Vagina (tissue), 2 donors: Measurements from ENCODE around the gene COX4I2. TPM values are rescaled to one million over a fixed set of nuclear protein-coding genes. Genes with fewer than 3 reads are reported as not detected.

Experiments
- DNase-seq, 2 donors: peaks; one replicate each; pipeline ENCODE4 v3.0.0-alpha.2; 2017; ENCODE audit errors: extremely low spot score in 2 of 2
- H3K27ac ChIP-seq: fragments of 200-600 bp; sonication (generic); one replicate; pipeline ENCODE4 v1.5.1; 2019
- H3K27me3 ChIP-seq: fragments of 200-600 bp; sonication (generic); one replicate; pipeline ENCODE4 v1.5.1; 2019
- H3K36me3 ChIP-seq, 2 donors: fragments of 200-600 bp; sonication (generic); one replicate each; pipeline ENCODE4 v1.5.1; 2017 to 2019
- H3K4me1 ChIP-seq: fragments of 200-600 bp; sonication (generic); one replicate; pipeline ENCODE4 v1.5.1; 2019
- H3K4me3 ChIP-seq, 2 donors: fragments of 200-600 bp; sonication (generic); 1 replicate in 1 of 2; 2 replicates in 1 of 2; pipeline ENCODE4 v1.5.1; 2016 to 2019
- H3K9me3 ChIP-seq: fragments of 200-600 bp; sonication (generic); one replicate; pipeline ENCODE4 v1.5.1; 2019
- POLR2A ChIP-seq, 2 donors: fragments of 450-650 bp; IDR thresholded peaks; one replicate each; pipeline ENCODE4 v1.6.1; 2017; ENCODE audit warnings: antibody characterized with exemption in 2 of 2, mild to moderate bottlenecking in 2 of 2, moderate library complexity in 2 of 2
- POLR2AphosphoS5 ChIP-seq, 2 donors: sonication (generic); formaldehyde crosslinking; IDR thresholded peaks; one replicate each; pipeline ENCODE4 v1.9.0; 2017; ENCODE audit warnings: antibody characterized with exemption in 2 of 2, mild to moderate bottlenecking in 2 of 2, low read depth in 1 of 2; ENCODE audit not compliant: insufficient read depth in 1 of 2
- intact Hi-C: fragments of 100-400 bp; cut with DNase I; formaldehyde crosslinking; loops from one replicate; pipeline ENCODE4 v1.15.1; 2023
- total RNA-seq: library from RNA; depleted of rRNA; stranded (reverse); fragments of >200 nt; gene quantifications from one replicate; pipeline ENCODE4 v1.2.3, GENCODE V29; 2016
- TF ChIP-seq, protein P1 (sequence below), 3 experiments: fragments of 450-650 bp in 2 of 3; fragments of 200-600 bp in 1 of 3; sonication (generic) in 1 of 3; IDR thresholded peaks; one replicate each; pipeline ENCODE4 v1.5.1; 2017 to 2019; ENCODE audit warnings: antibody characterized with exemption in 3 of 3, mild to moderate bottlenecking in 2 of 3, moderate library complexity in 2 of 3

The COX4I2 gene
- total RNA-seq, 1 donor from 2014 or later, result 2.5 TPM

GRCh38 chr20:31678389-31679356, 41.0 kb downstream of the COX4I2 start:
- TF ChIP-seq, protein P1, sequence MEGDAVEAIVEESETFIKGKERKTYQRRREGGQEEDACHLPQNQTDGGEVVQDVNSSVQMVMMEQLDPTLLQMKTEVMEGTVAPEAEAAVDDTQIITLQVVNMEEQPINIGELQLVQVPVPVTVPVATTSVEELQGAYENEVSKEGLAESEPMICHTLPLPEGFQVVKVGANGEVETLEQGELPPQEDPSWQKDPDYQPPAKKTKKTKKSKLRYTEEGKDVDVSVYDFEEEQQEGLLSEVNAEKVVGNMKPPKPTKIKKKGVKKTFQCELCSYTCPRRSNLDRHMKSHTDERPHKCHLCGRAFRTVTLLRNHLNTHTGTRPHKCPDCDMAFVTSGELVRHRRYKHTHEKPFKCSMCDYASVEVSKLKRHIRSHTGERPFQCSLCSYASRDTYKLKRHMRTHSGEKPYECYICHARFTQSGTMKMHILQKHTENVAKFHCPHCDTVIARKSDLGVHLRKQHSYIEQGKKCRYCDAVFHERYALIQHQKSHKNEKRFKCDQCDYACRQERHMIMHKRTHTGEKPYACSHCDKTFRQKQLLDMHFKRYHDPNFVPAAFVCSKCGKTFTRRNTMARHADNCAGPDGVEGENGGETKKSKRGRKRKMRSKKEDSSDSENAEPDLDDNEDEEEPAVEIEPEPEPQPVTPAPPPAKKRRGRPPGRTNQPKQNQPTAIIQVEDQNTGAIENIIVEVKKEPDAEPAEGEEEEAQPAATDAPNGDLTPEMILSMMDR (IDR thresholded peaks at IDR 0.05), result no peak
- no peak for TF ChIP-seq POLR2AphosphoS5 (IDR thresholded peaks at IDR 0.05; ENCODE audit: insufficient read depth in 1 of 2, low read depth in 1 of 2)
- TF ChIP-seq POLR2A (IDR thresholded peaks at IDR 0.05), result no peak
- H3K4me1 ChIP-seq, result peaks cover 81% of the 10 kb centered on the region

DNA sequence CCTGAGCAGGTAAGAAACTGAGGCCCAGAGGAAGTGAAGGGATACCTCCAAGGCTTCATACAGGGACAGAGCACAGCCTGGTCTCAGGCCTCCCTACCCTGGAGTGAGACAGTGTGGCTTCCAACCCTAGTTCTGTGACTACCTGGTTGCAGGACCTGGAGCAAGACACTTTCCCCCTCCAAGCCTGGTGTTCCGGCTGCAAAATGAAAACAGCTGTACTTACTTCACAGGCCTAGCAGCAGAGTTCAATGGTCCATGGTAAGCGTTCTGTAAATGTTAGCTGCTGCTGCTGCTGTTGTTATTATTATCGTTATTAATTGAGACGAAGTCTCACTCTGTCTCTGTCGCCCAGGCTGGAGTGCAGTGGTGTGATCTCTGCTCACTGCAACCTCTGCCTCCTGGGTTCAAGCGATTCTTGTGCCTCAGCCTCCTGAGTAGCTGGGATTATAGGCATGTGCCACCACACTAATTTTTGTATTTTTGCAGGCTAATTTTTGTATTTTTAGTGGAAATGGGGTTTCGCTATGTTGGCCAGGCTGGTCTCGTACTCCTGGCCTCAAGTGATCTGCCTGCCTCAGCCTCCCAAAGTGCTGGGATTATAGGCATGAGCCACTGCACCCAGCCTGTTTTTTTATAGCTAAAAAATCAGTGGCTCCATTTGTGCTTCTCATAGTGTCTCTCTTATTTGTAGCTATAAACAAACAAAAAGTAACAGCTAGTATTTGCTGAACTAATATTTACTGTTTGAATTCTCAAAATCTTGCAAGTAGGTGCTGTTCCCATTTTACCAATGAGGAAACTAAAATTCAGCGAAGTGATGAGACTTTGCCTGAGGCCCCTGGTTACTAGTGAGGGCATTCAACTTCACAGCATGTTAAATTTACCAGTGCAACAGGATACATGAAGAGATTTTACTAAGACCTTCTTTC, 41.9 kb downstream of the COX4I2 start:
- no peak overlapping the region for H3K27ac ChIP-seq
- peaks cover 72% of the 10 kb centered on the region for H3K4me1 ChIP-seq
- H3K9me3 ChIP-seq, result no peaks in the 10 kb centered on the region
- TF ChIP-seq, protein P1 (IDR thresholded peaks at IDR 0.05), result no peak
- TF ChIP-seq POLR2A (IDR thresholded peaks at IDR 0.05) (no peak), POLR2AphosphoS5 (IDR thresholded peaks at IDR 0.05; ENCODE audit: insufficient read depth in 1 of 2, low read depth in 1 of 2) (no peak)
- intact Hi-C loops, result no loop called here
- no peaks in the 10 kb centered on the region for H3K27me3 ChIP-seq
- H3K36me3 ChIP-seq, result no peaks in the 10 kb centered on the region
- H3K4me3 ChIP-seq, result no peak overlapping the region
- no peak for DNase-seq

More at GRCh38 chr20:31678389-31679356, 41.0 kb downstream of the COX4I2 start:
- Histone ChIP-seq H3K36me3 (no peaks in the 10 kb centered on the region), H3K27me3 (no peaks in the 10 kb centered on the region), H3K27ac (no peak overlapping the region), H3K9me3 (no peaks in the 10 kb centered on the region), H3K4me3 (no peak overlapping the region)
- DNase-seq, result no peak
- intact Hi-C loops, result no loop called here

DNA sequence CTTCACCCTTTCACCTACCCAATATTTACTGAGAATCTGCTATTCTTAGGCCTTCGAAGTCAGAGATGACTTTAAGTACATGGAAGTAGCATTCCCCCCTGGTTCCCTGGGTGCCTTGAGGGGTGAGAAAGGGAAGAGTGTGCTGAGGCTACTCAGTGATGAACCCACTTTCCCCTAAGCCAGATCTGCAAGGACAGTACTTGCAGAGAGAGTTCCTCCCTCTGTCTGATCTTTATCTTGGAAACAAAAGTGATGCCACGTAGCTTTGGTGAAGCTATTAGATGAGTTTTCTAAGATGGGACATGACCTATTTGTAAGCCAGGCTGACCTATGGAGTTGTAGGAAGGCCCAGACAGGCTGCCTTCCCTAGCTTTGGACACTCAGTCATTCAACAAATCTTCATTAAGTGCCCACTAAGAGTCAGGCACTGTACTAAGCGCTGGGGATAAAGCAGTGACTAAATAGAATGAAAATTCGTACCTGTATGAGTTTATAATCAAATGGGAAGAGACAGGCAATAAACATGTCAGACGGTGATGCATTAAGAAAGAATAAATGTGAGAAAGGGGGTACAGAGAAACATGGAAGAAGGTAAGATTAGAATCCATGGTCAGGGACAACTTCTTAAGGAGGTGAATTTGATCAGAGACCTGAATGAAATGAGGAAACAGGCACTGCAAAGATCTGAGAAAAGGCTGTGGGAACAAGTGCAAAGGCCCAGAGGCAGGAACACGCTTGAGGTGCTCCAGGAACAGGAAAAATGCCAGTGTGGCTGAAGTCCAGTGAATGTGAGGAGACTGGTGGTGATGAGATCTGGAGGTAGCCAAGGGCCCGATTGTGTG, 42.8 kb downstream of the COX4I2 start:
- intact Hi-C loops, result no loop called here
- no peak for TF ChIP-seq POLR2AphosphoS5 (IDR thresholded peaks at IDR 0.05; ENCODE audit: insufficient read depth in 1 of 2, low read depth in 1 of 2)
- TF ChIP-seq POLR2A (IDR thresholded peaks at IDR 0.05), result no peak
- TF ChIP-seq, protein P1 (IDR thresholded peaks at IDR 0.05), result no peak
- Histone ChIP-seq H3K36me3 (no peaks in the 10 kb centered on the region), H3K4me1 (peaks cover 63% of the 10 kb centered on the region), H3K27me3 (no peaks in the 10 kb centered on the region), H3K9me3 (no peaks in the 10 kb centered on the region), H3K4me3 (no peak overlapping the region), H3K27ac (no peak overlapping the region)
- no peak for DNase-seq

DNA sequence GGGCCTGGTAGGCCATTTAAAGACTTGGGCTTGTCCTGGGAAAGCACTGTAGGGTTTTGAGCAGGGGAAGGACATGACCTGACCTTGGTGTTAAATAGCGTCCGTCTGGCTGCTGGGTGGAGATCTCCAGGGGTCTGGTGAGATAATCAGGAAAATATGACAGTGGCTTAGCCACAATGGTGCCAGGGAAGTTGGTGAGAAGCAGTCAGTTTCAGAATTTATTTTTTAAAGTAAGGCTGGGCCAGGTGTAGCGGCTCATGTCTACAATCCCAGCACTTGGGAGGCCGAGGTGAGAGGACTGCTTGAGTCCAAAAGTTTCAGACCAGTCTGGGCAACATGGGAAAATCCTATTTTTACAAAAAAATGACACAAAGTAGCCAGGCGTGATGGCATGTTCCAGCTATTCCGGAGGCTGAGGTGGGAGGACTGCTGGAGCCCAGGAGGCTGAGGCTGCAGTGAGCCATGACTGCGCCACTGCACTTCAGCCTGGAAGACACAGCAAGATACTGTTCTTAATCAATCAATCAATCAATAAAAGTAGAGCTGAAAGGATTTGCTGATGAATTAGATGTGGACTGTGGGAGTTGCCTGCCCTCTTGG, 43.5 kb downstream of the COX4I2 start:
- DNase-seq, result no peak
- TF ChIP-seq POLR2AphosphoS5 (IDR thresholded peaks at IDR 0.05; ENCODE audit: insufficient read depth in 1 of 2, low read depth in 1 of 2), result no peak
- peaks cover 56% of the 10 kb centered on the region for H3K4me1 ChIP-seq
- H3K36me3 ChIP-seq, result no peaks in the 10 kb centered on the region
- H3K27me3 ChIP-seq, result no peaks in the 10 kb centered on the region
- H3K4me3 ChIP-seq, result no peak overlapping the region
- intact Hi-C loops, result no loop called here
- H3K27ac ChIP-seq, result no peak overlapping the region
- H3K9me3 ChIP-seq, result no peaks in the 10 kb centered on the region
